GM12891 (cell line): ENCODE data around the gene NRROS.
"Not testable (repeated sequence)": the region's sequence is repeated elsewhere in the genome, so short reads cannot be mapped to it uniquely, and the experiment has no call there.

Experiments used
- DNase-seq: peaks from one replicate; pipeline ENCODE4 v3.0.0; 2011; ENCODE audit warnings: low spot score; ENCODE audit not compliant: insufficient read length
- FAIRE-seq: peaks from 2 replicates; lab custom pipeline; 2011; peaks lifted over from hg19 to GRCh38; lab: Jason Lieb, UNC
- PAX5 ChIP-seq: IDR thresholded peaks from 2 replicates; pipeline ENCODE4 v1.6.1; 2011; ENCODE audit warnings: low read length, moderate library complexity, mild to moderate bottlenecking; ENCODE audit not compliant: insufficient read depth, severe bottlenecking
- POLR2A ChIP-seq: IDR thresholded peaks from 2 replicates; pipeline ENCODE4 v1.6.1; 2011; ENCODE audit warnings: low read depth, low read length, control low read depth
- POLR2AphosphoS5 ChIP-seq: IDR thresholded peaks from 2 replicates; pipeline ENCODE4 v1.6.1; 2011; ENCODE audit warnings: low read depth, low read length, control low read depth
- POU2F2 ChIP-seq: IDR thresholded peaks from 2 replicates; pipeline ENCODE4 v1.6.1; 2011; ENCODE audit warnings: low read depth, mild to moderate bottlenecking, control low read depth, low read length, moderate library complexity
- SPI1 ChIP-seq: IDR thresholded peaks from 2 replicates; pipeline ENCODE4 v1.6.1; 2011; ENCODE audit warnings: low read depth, low read length, control low read depth
- TAF1 ChIP-seq: IDR thresholded peaks from 2 replicates; pipeline ENCODE4 v1.6.1; 2011; ENCODE audit warnings: low read depth, low read length, control low read depth

The NRROS gene

GRCh38 chr3:196609343-196609775 lies 30.1 kb upstream of the NRROS start:
- TF ChIP-seq SPI1 (0 out of 2 replicates have a peak, but pooled peaks have one; percentile 6), PAX5 (no peak)
- FAIRE-seq (peak; percentile 90), DNase-seq (peak; percentile 75)

GRCh38 chr3:196609805-196610515 lies 29.5 kb upstream of the NRROS start:
- peak; percentile 68 for FAIRE-seq
- no peak for DNase-seq
- TF ChIP-seq TAF1 (no peak), POLR2AphosphoS5 (no peak), PAX5 (no peak), SPI1 (no peak), POU2F2 (no peak), POLR2A (no peak)

- DNase-seq (no peak), FAIRE-seq (no peak)
- no peak for TF ChIP-seq PAX5
- TF ChIP-seq POU2F2: no peak
- no peak for TF ChIP-seq POLR2AphosphoS5
- no peak for TF ChIP-seq SPI1
- no peak for TF ChIP-seq POLR2A
- no peak for TF ChIP-seq TAF1
Measured at GRCh38 chr3:196611761-196612483, 27.6 kb upstream of the NRROS start.

- DNase-seq, FAIRE-seq: not testable (repeated sequence)
Measured at GRCh38 chr3:196615234-196615633, 24.3 kb upstream of the NRROS start.

GRCh38 chr3:196617256-196617655 lies 22.2 kb upstream of the NRROS start:
- DNase-seq (no peak), FAIRE-seq (peak; percentile 51)
- TF ChIP-seq POU2F2 (no peak), SPI1 (no peak), TAF1 (no peak), POLR2A (no peak), POLR2AphosphoS5 (no peak), PAX5 (no peak)

- DNase-seq (no peak), FAIRE-seq (no peak)
- TF ChIP-seq SPI1 (no peak), PAX5 (no peak)
Measured at GRCh38 chr3:196619223-196619622, 20.3 kb upstream of the NRROS start.

- FAIRE-seq: not testable (repeated sequence)
Measured at GRCh38 chr3:196619627-196620026, 19.9 kb upstream of the NRROS start.

GRCh38 chr3:196620161-196620604 lies 19.3 kb upstream of the NRROS start:
- FAIRE-seq (no peak), DNase-seq (no peak)
- TF ChIP-seq SPI1: peak; percentile 61
- TF ChIP-seq POU2F2: peak; percentile 51; the same call in 1 of the 2 replicates
- no peak for TF ChIP-seq TAF1
- TF ChIP-seq PAX5: peak; percentile 29
- no peak for TF ChIP-seq POLR2AphosphoS5

More at GRCh38 chr3:196619627-196620026, 19.9 kb upstream of the NRROS start:
- not testable (repeated sequence) for DNase-seq

GRCh38 chr3:196620684-196621083 lies 18.8 kb upstream of the NRROS start:
- TF ChIP-seq POLR2AphosphoS5: no peak
- no peak for FAIRE-seq
- DNase-seq: no peak

GRCh38 chr3:196621611-196622010 lies 17.9 kb upstream of the NRROS start:
- FAIRE-seq (no peak), DNase-seq (no peak)
- TF ChIP-seq SPI1 (no peak), POU2F2 (no peak), PAX5 (no peak), TAF1 (no peak)

GRCh38 chr3:196624067-196624790 lies 15.3 kb upstream of the NRROS start:
- TF ChIP-seq POLR2A (no peak), POLR2AphosphoS5 (no peak), TAF1 (no peak), POU2F2 (peak; percentile 37; the same call in 1 of the 2 replicates), PAX5 (no peak), SPI1 (peak; percentile 87)
- FAIRE-seq (peak; percentile 87), DNase-seq (no peak)
